ENCODE results near the gene P2RY4. TPM values are rescaled to one million over a fixed set of nuclear protein-coding genes. Genes with fewer than 3 reads are reported as not detected.
"Not testable (repeated sequence)": the region's sequence is repeated elsewhere in the genome, so short reads cannot be mapped to it uniquely, and the experiment has no call there.

P2RY4 gene
- total RNA-seq, 4 donors from 2014 or later: 0.28 to 0.79 TPM; not detected in 2

DNA sequence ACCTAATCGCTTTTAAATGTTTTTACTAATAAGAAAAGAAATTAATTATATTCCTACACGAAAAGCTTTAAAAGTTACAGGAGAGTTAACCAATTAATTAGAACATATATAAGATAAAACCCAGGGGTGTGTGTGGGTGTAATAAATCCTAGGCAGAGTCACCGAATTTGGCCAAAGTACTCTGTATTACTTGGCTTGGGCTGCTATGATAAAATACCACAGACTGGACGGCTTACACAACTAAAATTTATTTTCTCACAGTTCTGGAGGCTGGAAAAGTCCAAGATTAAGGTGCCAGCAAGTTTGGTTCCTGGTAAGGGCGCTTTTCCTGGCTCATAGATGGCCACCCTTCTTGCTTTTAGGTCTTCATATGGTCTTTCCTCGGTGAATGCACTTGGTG lies 15.1 kb downstream of the P2RY4 start:
- ATAC-seq (ENCODE audit: low FRiP score): no peak
- DNase-seq (ENCODE audit: low spot score): no peak
- TF ChIP-seq CTCF (IDR thresholded peaks at IDR 0.05): no peak

DNA sequence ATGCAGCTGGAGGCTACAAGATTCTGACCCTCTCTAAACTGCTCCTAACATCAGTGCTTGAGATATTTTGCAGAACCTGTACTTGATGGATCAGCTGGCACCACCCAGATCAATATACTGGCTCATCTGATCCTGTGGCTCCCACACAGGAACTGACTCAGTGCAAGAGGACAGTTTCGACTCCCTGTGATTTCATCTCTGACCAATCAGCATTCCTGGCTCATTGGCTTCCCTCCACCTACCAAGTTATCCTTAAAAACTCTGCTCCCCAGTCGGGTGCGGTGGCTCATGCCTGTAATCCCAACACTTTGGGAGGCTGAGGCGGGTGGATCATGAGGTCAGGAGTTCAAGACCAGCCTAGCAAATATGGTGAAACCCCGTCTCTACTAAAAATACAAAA lies 16.4 kb downstream of the P2RY4 start:
- ATAC-seq (ENCODE audit: low FRiP score); DNase-seq (ENCODE audit: low spot score): not testable (repeated sequence)

DNA sequence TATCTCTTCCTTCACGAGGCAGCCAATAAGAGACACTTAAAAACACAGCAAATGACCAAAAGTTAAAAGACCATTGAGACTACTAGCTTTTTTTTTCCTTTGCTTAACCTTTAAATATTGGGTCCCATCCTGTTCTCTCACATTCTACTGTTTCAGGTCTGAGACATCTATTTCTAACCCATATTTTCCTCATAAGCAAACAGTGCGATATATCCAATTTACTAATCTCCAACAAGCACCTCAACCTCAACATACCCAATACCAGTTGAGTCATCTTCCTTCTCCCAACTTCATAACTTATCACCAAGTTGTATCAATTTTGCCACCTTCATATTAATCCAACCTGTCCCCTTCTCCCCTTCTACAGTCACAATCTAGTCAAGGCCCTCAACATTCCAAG lies 18.5 kb downstream of the P2RY4 start:
- ATAC-seq (ENCODE audit: low FRiP score) (no peak), DNase-seq (ENCODE audit: low spot score) (no peak)
- no peak for TF ChIP-seq CTCF (IDR thresholded peaks at IDR 0.05)

DNA sequence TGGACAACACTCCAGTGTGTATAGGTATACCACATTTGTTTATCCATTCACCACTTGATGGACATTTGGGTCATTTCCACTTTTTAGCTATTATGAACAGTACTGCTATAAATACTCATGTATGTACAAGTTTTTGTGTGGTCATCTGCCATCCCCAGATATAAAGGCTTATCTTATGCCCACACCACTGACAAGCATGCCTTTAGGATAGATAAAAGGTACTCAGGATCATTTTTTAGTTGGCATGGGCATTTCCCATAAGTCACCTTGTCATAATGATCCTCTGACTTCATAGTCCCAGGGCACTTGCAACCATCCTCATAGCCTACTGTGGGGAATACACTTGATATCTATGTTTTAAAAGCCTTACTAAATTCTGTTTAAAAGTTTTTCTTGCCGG lies 19.3 kb downstream of the P2RY4 start:
- TF ChIP-seq CTCF (IDR thresholded peaks at IDR 0.05): no peak
- DNase-seq (ENCODE audit: low spot score) (no peak), ATAC-seq (ENCODE audit: low FRiP score) (no peak)

DNA sequence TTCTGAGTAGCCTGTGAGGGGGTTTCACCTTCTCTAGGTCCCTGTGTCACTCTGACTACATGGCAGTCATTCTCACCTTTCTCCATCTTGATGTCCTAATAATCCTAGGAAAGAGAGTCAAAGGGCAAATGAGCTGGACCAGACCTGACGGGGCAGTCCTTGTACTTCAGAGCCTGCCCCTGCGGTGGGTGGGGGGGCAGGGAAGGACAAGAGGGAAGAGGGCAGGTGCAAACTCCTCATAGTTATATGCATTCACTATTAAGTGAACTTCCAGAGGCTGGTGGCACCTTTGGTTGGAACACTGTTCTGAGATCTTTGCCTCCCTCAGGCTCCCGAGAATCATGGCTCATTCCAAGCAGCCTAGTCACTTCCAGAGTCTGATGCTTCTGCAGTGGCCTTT lies 25.6 kb downstream of the P2RY4 start, which contains the start of gene AWAT1:
Gene AWAT1 (plus strand): TSS at position 301 of the 400 bp plus-strand sequence. CDS start 41 bp downstream, at position 342.
- TF ChIP-seq CTCF (IDR thresholded peaks at IDR 0.05): no peak
- ATAC-seq (ENCODE audit: low FRiP score): no peak
- no peak for DNase-seq (ENCODE audit: low spot score)

DNA sequence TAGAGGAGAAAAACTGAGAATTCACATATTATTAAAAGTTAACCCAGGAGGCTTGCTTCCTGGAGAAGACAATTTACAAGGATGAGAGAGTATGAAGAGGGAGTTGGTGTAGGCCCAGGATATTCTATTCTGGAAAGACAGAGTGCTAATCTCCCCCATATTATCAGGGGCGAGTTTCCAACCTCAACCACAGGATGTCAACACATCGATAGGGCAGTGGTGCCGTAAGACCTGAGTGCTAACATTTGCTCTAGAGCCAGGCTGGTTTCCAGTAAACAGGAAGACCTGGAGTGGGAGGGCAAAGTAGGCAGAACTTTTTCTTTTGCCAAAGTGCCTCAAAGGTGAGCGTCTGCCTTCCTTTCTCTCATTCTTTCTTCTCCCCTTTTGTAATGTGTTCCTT lies 28.3 kb downstream of the P2RY4 start:
- ATAC-seq (ENCODE audit: low FRiP score): no peak
- TF ChIP-seq CTCF (IDR thresholded peaks at IDR 0.05): no peak
- no peak for DNase-seq (ENCODE audit: low spot score)

DNA sequence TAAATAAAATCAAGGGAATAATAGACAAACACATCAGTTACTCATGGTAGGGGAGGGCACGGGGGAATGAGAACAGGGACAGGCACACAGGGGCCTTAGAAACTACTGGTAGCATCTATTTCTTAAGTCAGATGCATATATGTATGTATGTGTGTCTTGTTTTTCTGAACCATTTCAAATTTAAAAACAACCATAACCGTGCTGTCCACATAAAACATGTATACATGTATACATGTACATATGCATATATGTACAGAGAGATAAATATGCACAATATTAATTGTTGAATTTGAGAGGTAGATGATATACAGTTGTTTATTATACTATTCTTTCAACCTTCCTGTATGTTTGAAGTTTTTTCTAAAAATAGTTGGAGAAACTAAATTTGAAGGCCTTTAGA lies 33.3 kb downstream of the P2RY4 start:
- DNase-seq (ENCODE audit: low spot score) (no peak), ATAC-seq (ENCODE audit: low FRiP score) (no peak)
- TF ChIP-seq CTCF (IDR thresholded peaks at IDR 0.05): no peak

DNA sequence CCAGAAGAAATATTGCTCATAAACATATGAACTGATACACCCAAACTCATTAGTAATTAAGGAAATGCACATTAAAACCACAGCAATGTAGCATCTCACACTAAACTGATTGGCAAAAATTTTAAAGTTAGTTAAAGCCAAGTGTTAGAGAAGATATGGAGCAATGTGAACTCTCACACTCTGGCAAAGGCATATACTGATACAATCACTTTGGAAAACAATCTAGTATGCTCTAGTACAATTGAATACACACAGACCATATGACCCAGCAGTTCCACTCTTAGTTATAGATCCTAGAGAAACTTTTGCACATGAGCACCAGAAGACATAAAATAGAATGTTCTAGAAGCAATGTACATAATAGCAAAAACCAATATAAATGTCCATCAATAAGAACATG lies 34.0 kb downstream of the P2RY4 start:
- DNase-seq (ENCODE audit: low spot score) (no peak), ATAC-seq (ENCODE audit: low FRiP score) (no peak)
- TF ChIP-seq CTCF (IDR thresholded peaks at IDR 0.05): no peak

All from omental fat pad (tissue), 4 donors.